ENCODE results near the gene ZBTB4.

GRCh38 chr17:7417056-7417655 is 62.3 kb downstream of the ZBTB4 start:
- TF ChIP-seq CTCF (IDR thresholded peaks at IDR 0.05; ENCODE audit: low read length) (no peak), EZH2 (IDR thresholded peaks at IDR 0.05; ENCODE audit: borderline replicate concordance, low read length) (no peak)
